Measurements from ENCODE around the gene USP9X.
"Not testable (repeated sequence)": the region's sequence is repeated elsewhere in the genome, so short reads cannot be mapped to it uniquely, and the experiment has no call there.

USP9X gene

DNA sequence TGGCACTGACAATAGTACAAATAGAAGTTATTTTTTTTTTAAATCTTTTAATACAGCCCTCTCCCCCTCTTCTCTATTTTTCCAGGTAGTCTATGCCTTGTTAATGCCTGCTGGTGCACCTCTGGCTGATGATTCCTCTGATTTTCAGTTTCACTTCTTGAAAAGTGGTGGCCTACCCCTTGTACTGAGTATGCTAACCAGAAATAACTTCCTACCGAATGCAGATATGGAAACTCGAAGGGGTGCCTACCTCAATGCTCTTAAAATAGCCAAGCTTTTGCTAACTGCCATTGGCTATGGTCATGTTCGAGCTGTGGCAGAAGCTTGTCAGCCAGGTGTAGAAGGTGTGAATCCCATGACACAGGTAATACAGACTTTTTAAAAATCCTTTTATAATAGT is 99.1 kb downstream of the USP9X start:
- Histone ChIP-seq H3K4me3 (ENCODE audit: low read length, poor library complexity, severe bottlenecking) (no peak overlapping the region), H3K4me2 (ENCODE audit: low read depth, low read length, poor library complexity, severe bottlenecking) (no peak overlapping the region), H3K9ac (ENCODE audit: low read depth, low read length, poor library complexity, severe bottlenecking) (no peak overlapping the region), H3F3A (ENCODE audit: low read depth) (no peaks in the 10 kb centered on the region; the same call in 1 of the 2 replicates), H3K36me3 (ENCODE audit: insufficient read depth, low read length) (peaks cover 55% of the 10 kb centered on the region; the same call in 1 of the 2 replicates), H3K9me3 (ENCODE audit: insufficient read depth, low read depth, low read length) (no peaks in the 10 kb centered on the region), H2AFZ (ENCODE audit: low read length) (no peak overlapping the region), H3K4me1 (ENCODE audit: insufficient read depth, low read length, poor library complexity, severe bottlenecking) (peaks cover 7% of the 10 kb centered on the region), H3K27me3 (ENCODE audit: insufficient read depth, low read length, poor library complexity, severe bottlenecking) (no peaks in the 10 kb centered on the region), H3K9me2 (replicated peaks; ENCODE audit: low read depth, low read length) (no peaks in the 10 kb centered on the region), H3K79me2 (ENCODE audit: insufficient read depth, low read length) (no peaks in the 10 kb centered on the region), H4K20me1 (ENCODE audit: insufficient read depth, low read length, poor library complexity, severe bottlenecking) (no peaks in the 10 kb centered on the region)
- no peak for TF ChIP-seq EZH2phosphoT487 (IDR thresholded peaks at IDR 0.05; ENCODE audit: borderline replicate concordance)
- TF ChIP-seq, protein P1, sequence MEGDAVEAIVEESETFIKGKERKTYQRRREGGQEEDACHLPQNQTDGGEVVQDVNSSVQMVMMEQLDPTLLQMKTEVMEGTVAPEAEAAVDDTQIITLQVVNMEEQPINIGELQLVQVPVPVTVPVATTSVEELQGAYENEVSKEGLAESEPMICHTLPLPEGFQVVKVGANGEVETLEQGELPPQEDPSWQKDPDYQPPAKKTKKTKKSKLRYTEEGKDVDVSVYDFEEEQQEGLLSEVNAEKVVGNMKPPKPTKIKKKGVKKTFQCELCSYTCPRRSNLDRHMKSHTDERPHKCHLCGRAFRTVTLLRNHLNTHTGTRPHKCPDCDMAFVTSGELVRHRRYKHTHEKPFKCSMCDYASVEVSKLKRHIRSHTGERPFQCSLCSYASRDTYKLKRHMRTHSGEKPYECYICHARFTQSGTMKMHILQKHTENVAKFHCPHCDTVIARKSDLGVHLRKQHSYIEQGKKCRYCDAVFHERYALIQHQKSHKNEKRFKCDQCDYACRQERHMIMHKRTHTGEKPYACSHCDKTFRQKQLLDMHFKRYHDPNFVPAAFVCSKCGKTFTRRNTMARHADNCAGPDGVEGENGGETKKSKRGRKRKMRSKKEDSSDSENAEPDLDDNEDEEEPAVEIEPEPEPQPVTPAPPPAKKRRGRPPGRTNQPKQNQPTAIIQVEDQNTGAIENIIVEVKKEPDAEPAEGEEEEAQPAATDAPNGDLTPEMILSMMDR (conservative IDR thresholded peaks at IDR 0.05; ENCODE audit: low read length) = no peak

DNA sequence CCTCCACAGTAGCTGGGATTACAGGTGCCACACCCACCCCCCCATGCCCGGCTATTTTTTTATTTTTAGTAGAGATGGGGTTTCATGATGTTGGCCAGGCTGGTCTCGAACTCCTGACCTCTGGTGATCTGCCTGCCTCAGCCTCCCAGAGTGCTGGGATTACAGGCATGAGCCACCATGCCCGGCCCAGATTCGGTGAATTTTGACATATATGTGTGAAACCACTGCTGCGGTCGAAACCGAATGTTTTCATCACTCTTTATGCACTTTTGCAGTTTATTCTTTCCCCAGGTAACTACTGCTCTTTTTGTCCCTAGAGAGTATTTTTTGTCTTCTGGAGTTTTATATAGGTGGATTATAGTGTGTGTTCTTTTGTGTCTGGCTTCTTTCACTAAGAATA is 101.7 kb downstream of the USP9X start:
- H3K36me3 ChIP-seq (ENCODE audit: insufficient read depth, low read length) = peaks cover 67% of the 10 kb centered on the region; the same call in 1 of the 2 replicates
- not testable (repeated sequence) for H3K9ac ChIP-seq (ENCODE audit: low read depth, low read length, poor library complexity, severe bottlenecking); H3K4me3 ChIP-seq (ENCODE audit: low read length, poor library complexity, severe bottlenecking); H3K9me3 ChIP-seq (ENCODE audit: insufficient read depth, low read depth, low read length); H2AFZ ChIP-seq (ENCODE audit: low read length); H3K79me2 ChIP-seq (ENCODE audit: insufficient read depth, low read length); H3F3A ChIP-seq (ENCODE audit: low read depth); H3K27me3 ChIP-seq (ENCODE audit: insufficient read depth, low read length, poor library complexity, severe bottlenecking); H3K9me2 ChIP-seq (replicated peaks; ENCODE audit: low read depth, low read length); H3K4me2 ChIP-seq (ENCODE audit: low read depth, low read length, poor library complexity, severe bottlenecking); H3K4me1 ChIP-seq (ENCODE audit: insufficient read depth, low read length, poor library complexity, severe bottlenecking); H4K20me1 ChIP-seq (ENCODE audit: insufficient read depth, low read length, poor library complexity, severe bottlenecking)

DNA sequence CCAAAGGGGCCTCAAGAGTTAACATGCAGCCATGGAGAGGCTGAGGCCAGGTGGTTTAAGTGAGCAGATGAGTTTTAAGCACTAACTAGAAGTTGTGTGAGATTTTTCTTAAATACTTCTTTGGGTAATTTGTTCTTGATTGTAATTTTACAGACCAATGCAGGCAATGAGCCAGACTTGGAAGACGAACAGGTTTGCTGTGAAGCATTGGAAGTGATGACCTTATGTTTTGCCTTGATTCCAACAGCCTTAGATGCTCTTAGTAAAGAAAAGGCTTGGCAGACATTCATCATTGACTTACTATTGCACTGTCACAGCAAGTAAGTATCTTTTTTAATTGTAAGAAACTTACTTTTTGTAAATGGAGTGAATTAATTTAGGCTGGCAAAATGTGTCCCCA is 103.9 kb downstream of the USP9X start:
- no peaks in the 10 kb centered on the region for H4K20me1 ChIP-seq (ENCODE audit: insufficient read depth, low read length, poor library complexity, severe bottlenecking)
- H3K9me3 ChIP-seq (ENCODE audit: insufficient read depth, low read depth, low read length) = no peaks in the 10 kb centered on the region
- peaks cover 70% of the 10 kb centered on the region; the same call in 1 of the 2 replicates for H3K36me3 ChIP-seq (ENCODE audit: insufficient read depth, low read length)
- no peak for TF ChIP-seq EZH2phosphoT487 (IDR thresholded peaks at IDR 0.05; ENCODE audit: borderline replicate concordance)
- TF ChIP-seq, protein P1 (conservative IDR thresholded peaks at IDR 0.05; ENCODE audit: low read length) = no peak
- no peak overlapping the region for H3K9ac ChIP-seq (ENCODE audit: low read depth, low read length, poor library complexity, severe bottlenecking)
- no peaks in the 10 kb centered on the region for H3K27me3 ChIP-seq (ENCODE audit: insufficient read depth, low read length, poor library complexity, severe bottlenecking)
- no peaks in the 10 kb centered on the region for H3K79me2 ChIP-seq (ENCODE audit: insufficient read depth, low read length)
- no peak overlapping the region for H3K4me2 ChIP-seq (ENCODE audit: low read depth, low read length, poor library complexity, severe bottlenecking)
- no peak overlapping the region for H3K4me3 ChIP-seq (ENCODE audit: low read length, poor library complexity, severe bottlenecking)
- no peak overlapping the region for H2AFZ ChIP-seq (ENCODE audit: low read length)
- no peaks in the 10 kb centered on the region for H3F3A ChIP-seq (ENCODE audit: low read depth)
- no peaks in the 10 kb centered on the region for H3K9me2 ChIP-seq (replicated peaks; ENCODE audit: low read depth, low read length)
- no peaks in the 10 kb centered on the region for H3K4me1 ChIP-seq (ENCODE audit: insufficient read depth, low read length, poor library complexity, severe bottlenecking)

DNA sequence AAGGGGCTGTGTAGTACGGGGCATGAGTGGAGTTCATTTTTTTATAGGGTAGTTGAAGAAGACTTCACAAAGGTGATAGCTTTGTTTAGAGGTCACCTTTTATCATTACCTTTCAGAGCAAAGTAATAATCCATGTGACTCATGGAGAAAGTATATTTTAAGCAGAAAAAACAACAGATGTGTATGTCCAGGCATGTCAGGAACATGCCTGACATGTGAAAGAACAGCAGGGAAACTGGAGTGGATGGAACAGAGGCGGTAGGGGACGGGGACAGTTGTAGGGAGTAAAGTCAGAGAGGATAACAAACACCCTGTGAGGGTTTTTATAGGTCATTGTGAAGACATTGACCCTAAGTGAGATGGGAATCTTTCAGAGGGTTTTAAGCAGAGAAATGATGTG is 107.6 kb downstream of the USP9X start:
- Histone ChIP-seq H3K36me3 (ENCODE audit: insufficient read depth, low read length) (peaks cover 45% of the 10 kb centered on the region; the same call in 1 of the 2 replicates), H3K79me2 (ENCODE audit: insufficient read depth, low read length) (no peaks in the 10 kb centered on the region), H3F3A (ENCODE audit: low read depth) (no peaks in the 10 kb centered on the region)

More for the DNA sequence above, 107.6 kb downstream of the USP9X start:
- Histone ChIP-seq H3K9ac (ENCODE audit: low read depth, low read length, poor library complexity, severe bottlenecking) (no peak overlapping the region), H3K4me1 (ENCODE audit: insufficient read depth, low read length, poor library complexity, severe bottlenecking) (no peaks in the 10 kb centered on the region), H2AFZ (ENCODE audit: low read length) (no peak overlapping the region), H3K4me2 (ENCODE audit: low read depth, low read length, poor library complexity, severe bottlenecking) (no peak overlapping the region), H3K27me3 (ENCODE audit: insufficient read depth, low read length, poor library complexity, severe bottlenecking) (no peaks in the 10 kb centered on the region), H4K20me1 (ENCODE audit: insufficient read depth, low read length, poor library complexity, severe bottlenecking) (no peaks in the 10 kb centered on the region), H3K4me3 (ENCODE audit: low read length, poor library complexity, severe bottlenecking) (no peak overlapping the region), H3K9me3 (ENCODE audit: insufficient read depth, low read depth, low read length) (no peaks in the 10 kb centered on the region), H3K9me2 (replicated peaks; ENCODE audit: low read depth, low read length) (no peaks in the 10 kb centered on the region)
- TF ChIP-seq, protein P1 (conservative IDR thresholded peaks at IDR 0.05; ENCODE audit: low read length) = no peak
- TF ChIP-seq EZH2phosphoT487 (IDR thresholded peaks at IDR 0.05; ENCODE audit: borderline replicate concordance) = no peak
